HepG2 (cell line): ENCODE data around the gene ZDHHC8. TPM values are rescaled to one million over a fixed set of nuclear protein-coding genes. Genes with fewer than 3 reads are reported as not detected.

ENCODE experiments used
- ATAC-seq: fragments of 200-7000 bp; cut with Tn5 transposase; 3 replicates; pipeline ENCODE4 v1.9.1; 2020; ENCODE audit warnings: mild to moderate bottlenecking, moderate library complexity
- BruUV-seq: library from RNA; stranded (reverse); fragments of 400-500 nt; replicated peaks from 2 replicates; lab custom pipeline; 2021; lab: Mats Ljungman, UMichigan
- CTCF ChIA-PET: fragments of 300-600 bp; formaldehyde crosslinking; extraction: SDS; loops from one replicate; lab custom pipeline; 2021; ENCODE audit warnings: low total read pairs, inconsistent platforms, low intra/inter-chr PET ratio; lab: Yijun Ruan, JAX
- POLR2A ChIA-PET: fragments of 350-600 bp; sonication (Branson Sonifier 250); formaldehyde crosslinking; loops from one replicate; lab custom pipeline; 2020; ENCODE audit warnings: antibody characterized with exemption, inconsistent platforms; lab: Yijun Ruan, JAX
- DNase-seq: peaks from one replicate; pipeline ENCODE4 v3.0.0-alpha.2; 2015; ENCODE audit warnings: low spot score
- FAIRE-seq: peaks from 3 replicates; lab custom pipeline; 2011; peaks lifted over from hg19 to GRCh38; lab: Jason Lieb, UNC
- H2AFZ ChIP-seq: one replicate; pipeline ENCODE4 v1.6.1; 2011; ENCODE audit warnings: low read length, inconsistent platforms
- H3K27ac ChIP-seq: fragments of 300-600 bp; 3 replicates; pipeline ENCODE4 v1.8.0; 2011; ENCODE audit warnings: mixed run types, mild to moderate bottlenecking, mixed read lengths, low read length, inconsistent platforms; ENCODE audit not compliant: insufficient read depth; ENCODE audit errors: extremely low read length
- H3K27me3 ChIP-seq, 2 experiments: fragments of 200-600 bp in 1 of 2; 2 replicates in 1 of 2; 3 replicates in 1 of 2; pipeline versions ENCODE4 v1.6.0 to v1.8.0; 2011; ENCODE audit warnings: low read length in 2 of 2, mild to moderate bottlenecking in 2 of 2, moderate library complexity in 2 of 2, inconsistent platforms in 1 of 2; ENCODE audit not compliant: insufficient read depth in 2 of 2, control insufficient read depth in 1 of 2
- H3K36me3 ChIP-seq, 2 experiments: fragments of 200-600 bp in 1 of 2; replicated peaks in 1 of 2; 2 replicates in 1 of 2; 3 replicates in 1 of 2; pipeline versions ENCODE4 v1.5.1 to v1.8.0; 2011; ENCODE audit warnings: low read length in 2 of 2, inconsistent platforms in 1 of 2; ENCODE audit not compliant: insufficient read depth in 2 of 2, control insufficient read depth in 1 of 2
- H3K4me1 ChIP-seq: 2 replicates; pipeline ENCODE4 v1.5.1; 2012; ENCODE audit warnings: low read length, inconsistent platforms; ENCODE audit not compliant: insufficient read depth
- H3K4me2 ChIP-seq: 2 replicates; pipeline ENCODE4 v1.6.0; 2011; ENCODE audit warnings: low read depth, low read length, inconsistent platforms
- H3K4me3 ChIP-seq, 3 experiments: fragments of 200-600 bp in 1 of 3; sonication (generic), shearing (Covaris generic) in 1 of 3; replicated peaks in 1 of 3; 2 replicates each; pipeline ENCODE4 v1.5.1; 2011 to 2016; ENCODE audit warnings: low read length in 3 of 3, inconsistent platforms in 2 of 3, low read depth in 2 of 3, mild to moderate bottlenecking in 2 of 3, control low read depth in 1 of 3, mixed read lengths in 1 of 3; ENCODE audit not compliant: insufficient read depth in 1 of 3
- H3K79me2 ChIP-seq: one replicate; pipeline ENCODE4 v1.6.1; 2011; ENCODE audit warnings: low read length, inconsistent platforms; ENCODE audit not compliant: insufficient read depth
- H3K9ac ChIP-seq: 2 replicates; pipeline ENCODE4 v1.6.0; 2011; ENCODE audit warnings: mild to moderate bottlenecking, low read depth, low read length, inconsistent platforms; ENCODE audit not compliant: insufficient read depth
- H3K9me3 ChIP-seq: 2 replicates; pipeline ENCODE4 v1.5.1; 2012; ENCODE audit warnings: mild to moderate bottlenecking, low read length
- H4K20me1 ChIP-seq: 2 replicates; pipeline ENCODE4 v1.6.0; 2011; ENCODE audit warnings: inconsistent platforms, mild to moderate bottlenecking, low read length, moderate library complexity; ENCODE audit not compliant: insufficient read depth
- BRD4 ChIP-seq: sonication (generic); formaldehyde crosslinking; IDR thresholded peaks from 2 replicates; pipeline ENCODE4 v1.4.0; 2020; ENCODE audit warnings: missing genetic modification reagents
- E2F5 ChIP-seq: sonication (generic); formaldehyde crosslinking; conservative IDR thresholded peaks from 2 replicates; pipeline ENCODE4 v1.4.0; 2020; ENCODE audit warnings: missing genetic modification reagents
- EHMT2 ChIP-seq: fragments of 200-600 bp; sonication (generic); IDR thresholded peaks from 2 replicates; pipeline ENCODE4 v1.7.0; 2017; ENCODE audit warnings: antibody characterized with exemption, low read depth, low read length, borderline replicate concordance
- ESRRA ChIP-seq: sonication (generic); formaldehyde crosslinking; IDR thresholded peaks from 2 replicates; pipeline ENCODE4 v1.5.1; 2020; ENCODE audit warnings: mild to moderate bottlenecking, low read depth, missing genetic modification reagents
- JUND ChIP-seq: sonication (generic); formaldehyde crosslinking; IDR thresholded peaks from 2 replicates; pipeline ENCODE4 v1.8.0; 2022; ENCODE audit warnings: mild to moderate bottlenecking, missing genetic modification reagents
- PCBP2 ChIP-seq: fragments of 200-400 bp; formaldehyde crosslinking; optimal IDR thresholded peaks from 2 replicates; pipeline ENCODE3; 2018; ENCODE audit warnings: low read length, low read depth; ENCODE audit not compliant: poor library complexity, severe bottlenecking
- REPIN1 ChIP-seq: sonication (generic); formaldehyde crosslinking; IDR thresholded peaks from 2 replicates; pipeline ENCODE4 v1.8.0; 2022; ENCODE audit warnings: missing genetic modification reagents, low read depth, mild to moderate bottlenecking, borderline replicate concordance
- REXO4 ChIP-seq: sonication (generic); formaldehyde crosslinking; IDR thresholded peaks from 2 replicates; pipeline ENCODE4 v1.8.0; 2022; ENCODE audit warnings: missing genetic modification reagents, mild to moderate bottlenecking, borderline replicate concordance
- RXRA ChIP-seq: sonication (generic); formaldehyde crosslinking; IDR thresholded peaks from 2 replicates; pipeline ENCODE4 v1.5.1; 2020; ENCODE audit warnings: missing genetic modification reagents
- SNRNP70 ChIP-seq: fragments of 200-400 bp; formaldehyde crosslinking; IDR thresholded peaks from 2 replicates; pipeline ENCODE4 v1.6.1; 2017; ENCODE audit warnings: mild to moderate bottlenecking, low read depth, low read length, moderate library complexity
- SP4 ChIP-seq: sonication (generic); formaldehyde crosslinking; IDR thresholded peaks from 2 replicates; pipeline ENCODE4 v1.8.1; 2023; ENCODE audit warnings: mild to moderate bottlenecking, missing genetic modification reagents
- TRIM22 ChIP-seq: fragments of 450-650 bp; IDR thresholded peaks from 2 replicates; pipeline ENCODE4 v1.6.1; 2017
- TSC22D2 ChIP-seq: sonication (generic); formaldehyde crosslinking; IDR thresholded peaks from 2 replicates; pipeline ENCODE4 v1.5.1; 2020; ENCODE audit warnings: missing genetic modification reagents, mild to moderate bottlenecking, borderline replicate concordance
- ZFP62 ChIP-seq: sonication (generic); formaldehyde crosslinking; IDR thresholded peaks from 2 replicates; pipeline ENCODE4 v1.4.0; 2020; ENCODE audit warnings: missing genetic modification reagents
- ZMAT5 ChIP-seq: sonication (generic); formaldehyde crosslinking; IDR thresholded peaks from 2 replicates; pipeline ENCODE4 v1.5.0; 2020; ENCODE audit warnings: mild to moderate bottlenecking, low read depth, missing genetic modification reagents, borderline replicate concordance
- ZNF281 ChIP-seq: sonication (generic); formaldehyde crosslinking; IDR thresholded peaks from 2 replicates; pipeline ENCODE4 v1.4.0; 2020; ENCODE audit warnings: missing genetic modification reagents, borderline replicate concordance
- ZNF501 ChIP-seq: sonication (generic); formaldehyde crosslinking; IDR thresholded peaks from 2 replicates; pipeline ENCODE4 v1.5.1; 2020; ENCODE audit warnings: mild to moderate bottlenecking, moderate library complexity, missing genetic modification reagents
- ZNF589 ChIP-seq: sonication (generic); formaldehyde crosslinking; conservative IDR thresholded peaks from 2 replicates; pipeline ENCODE4 v1.8.0; 2022; ENCODE audit warnings: mild to moderate bottlenecking, moderate library complexity, missing genetic modification reagents
- ZNF619 ChIP-seq: sonication (generic); formaldehyde crosslinking; IDR thresholded peaks from 2 replicates; pipeline ENCODE4 v1.4.0; 2020; ENCODE audit warnings: mild to moderate bottlenecking, missing genetic modification reagents
- ZNF75D ChIP-seq: sonication (generic); formaldehyde crosslinking; IDR thresholded peaks from 2 replicates; pipeline ENCODE4 v1.8.1; 2023; ENCODE audit warnings: missing genetic modification reagents, mild to moderate bottlenecking, borderline replicate concordance
- WGBS: methylation state at CpG from one replicate; pipeline ENCODE4 v1.1.6; 2017; ENCODE audit warnings: low lambda C conversion rate; 5-methylcytosine and 5-hydroxymethylcytosine counted together
- in situ Hi-C: cut with HindIII; loops from 2 replicates; pipeline ENCODE4 v1.10.0; 2017; ENCODE audit warnings: low pct_unique_long_range_greater_than_20kb; ENCODE audit not compliant: extremely low pct_ligation_motif_present
- intact Hi-C: fragments of 100-400 bp; cut with micrococcal nuclease; formaldehyde crosslinking; loops from one replicate; pipeline ENCODE4 v1.10.0; 2022; ENCODE audit not compliant: unreplicated experiment
- polyA plus RNA-seq, 8 experiments: library from polyadenylated mRNA; depleted of rRNA in 3 of 8; stranded (reverse) in 7 of 8; unstranded in 1 of 8; fragments of >200 nt; fragmentation: Illumina TruSeq in 4 of 8; extraction: Trizol in 4 of 8; gene quantifications; 2 replicates each; pipeline versions ENCODE4 v1.2.1 to v1.2.3, GENCODE V29; 2011 to 2016; ENCODE audit warnings: low read depth in 4 of 8, missing spikeins in 1 of 8, mixed read lengths in 1 of 8; ENCODE audit not compliant: insufficient read depth in 1 of 8
- total RNA-seq, 5 experiments: library from RNA; depleted of rRNA; stranded (reverse); fragments of >200 nt; fragmentation: Illumina TruSeq; extraction: Trizol; gene quantifications; 2 replicates each; pipeline ENCODE4 v1.2.3, GENCODE V29; 2016; ENCODE audit warnings: low read depth in 1 of 5

The ZDHHC8 gene
- total and polyA plus RNA-seq, 2 of the 13 experiments (the other 11 are each of a cell fraction or from before 2014, with no cell fraction given), result 7.5 to 21.3 TPM

GRCh38 chr22:20164863-20165262 is 33.3 kb downstream of the ZDHHC8 start:
- H3K27ac ChIP-seq, result no peak overlapping the region
- POLR2A ChIA-PET, result no interaction called here
- in situ Hi-C loops, result loop anchor here (25.0 kb wide), 1 partner anchor 1203 kb away; no protein-coding TSS in a partner anchor
- DNase-seq (no peak), ATAC-seq (no peak), FAIRE-seq (no peak)
- H3K4me1 ChIP-seq, result no peaks in the 10 kb centered on the region
- H3K9me3 ChIP-seq, result no peaks in the 10 kb centered on the region
- CTCF ChIA-PET, result no interaction called here
- intact Hi-C loops, result no loop called here
- H3K36me3 ChIP-seq, result no peaks in the 10 kb centered on the region
- H3K4me2 ChIP-seq, result no peak overlapping the region
- BruUV-seq, result no TSS peak
- TF ChIP-seq E2F5 (CRISPR knock-in tag), result no peak
- TF ChIP-seq SNRNP70, result no peak
- no peak for TF ChIP-seq TRIM22
- no peak for TF ChIP-seq RXRA (CRISPR knock-in tag)
- no peak for TF ChIP-seq ZNF75D
- TF ChIP-seq PCBP2, result no peak
- no peak for TF ChIP-seq SP4 (CRISPR knock-in tag)
- no peak for TF ChIP-seq BRD4 (CRISPR knock-in tag)
- TF ChIP-seq ZNF281 (CRISPR knock-in tag), result no peak
- no peak for TF ChIP-seq EHMT2
- TF ChIP-seq ESRRA (CRISPR knock-in tag), result no peak
- no peak for TF ChIP-seq TSC22D2 (CRISPR knock-in tag)
- TF ChIP-seq ZMAT5, result no peak
- TF ChIP-seq ZNF501 (CRISPR knock-in tag), result no peak
- no peak for TF ChIP-seq REXO4 (CRISPR knock-in tag)
- no peak for TF ChIP-seq JUND (CRISPR knock-in tag)
- no peak for TF ChIP-seq REPIN1 (CRISPR knock-in tag)
- no peak for TF ChIP-seq ZNF589 (CRISPR knock-in tag)
- no peak for TF ChIP-seq ZFP62 (CRISPR knock-in tag)
- TF ChIP-seq ZNF619 (CRISPR knock-in tag), result no peak
- peaks cover 3% of the 10 kb centered on the region; the same call in 1 of the 2 replicates for H4K20me1 ChIP-seq
- H3K27me3 ChIP-seq, result peaks cover 7 to 44% of the 10 kb centered on the region in 2 experiments
- no peak overlapping the region for H2AFZ ChIP-seq
- H3K9ac ChIP-seq, result no peak overlapping the region
- H3K79me2 ChIP-seq, result no peaks in the 10 kb centered on the region
- no peak overlapping the region for H3K4me3 ChIP-seq
- 62% methylated on average over 2 of the region's 11 CpGs for WGBS
